ENCODE results near the gene APLF. TPM values are rescaled to one million over a fixed set of nuclear protein-coding genes. Genes with fewer than 3 reads are reported as not detected.
"Not testable (repeated sequence)": the region's sequence is repeated elsewhere in the genome, so short reads cannot be mapped to it uniquely, and the experiment has no call there.

Gene APLF
- total RNA-seq, 1 donor from 2014 or later, result 4.2 TPM

GRCh38 chr2:68537809-68538208 is 70.4 kb downstream of the APLF start:
- no peak for ATAC-seq

GRCh38 chr2:68544811-68545210 is 77.4 kb downstream of the APLF start:
- no peak for ATAC-seq

- ATAC-seq, result no peak
These were observed 81.0 kb downstream of the APLF start for GRCh38 chr2:68548396-68548795.

GRCh38 chr2:68553098-68553497 is 85.7 kb downstream of the APLF start:
- no peak for ATAC-seq

- ATAC-seq, result not testable (repeated sequence)
These were observed 88.2 kb downstream of the APLF start for GRCh38 chr2:68555425-68556206.

GRCh38 chr2:68556381-68556780 is 89.0 kb downstream of the APLF start:
- peak; percentile 15 for ATAC-seq

GRCh38 chr2:68558576-68558975 is 91.2 kb downstream of the APLF start:
- ATAC-seq, result no peak

GRCh38 chr2:68559692-68560091 is 92.3 kb downstream of the APLF start:
- ATAC-seq, result no peak

GRCh38 chr2:68560545-68560944 is 93.2 kb downstream of the APLF start:
- no peak for ATAC-seq

GRCh38 chr2:68561372-68561771 is 94.0 kb downstream of the APLF start:
- no peak for ATAC-seq

- no peak for ATAC-seq
These were observed 95.5 kb downstream of the APLF start for GRCh38 chr2:68562934-68563333.

GRCh38 chr2:68564426-68564825 is 97.0 kb downstream of the APLF start:
- no peak for ATAC-seq

- no peak for ATAC-seq
These were observed 97.9 kb downstream of the APLF start for GRCh38 chr2:68565273-68565672.

- no peak for ATAC-seq
These were observed 98.5 kb downstream of the APLF start for GRCh38 chr2:68565858-68566257.

- ATAC-seq, result no peak
These were observed 99.0 kb downstream of the APLF start for GRCh38 chr2:68566362-68566761.

- ATAC-seq, result no peak
These were observed 100.7 kb downstream of the APLF start for GRCh38 chr2:68568116-68568515.

GRCh38 chr2:68569604-68570003 is 102.2 kb downstream of the APLF start:
- ATAC-seq, result no peak

GRCh38 chr2:68570434-68570833 is 103.0 kb downstream of the APLF start:
- ATAC-seq, result not testable (repeated sequence)

GRCh38 chr2:68574202-68574791 is 106.9 kb downstream of the APLF start:
- ATAC-seq, result no peak

GRCh38 chr2:68577183-68577582 is 109.8 kb downstream of the APLF start:
- no peak for ATAC-seq

GRCh38 chr2:68579689-68580088 is 112.3 kb downstream of the APLF start:
- no peak for ATAC-seq

- no peak for ATAC-seq
These were observed 121.2 kb downstream of the APLF start for GRCh38 chr2:68588589-68588988.

GRCh38 chr2:68589963-68590362 is 122.6 kb downstream of the APLF start:
- no peak for ATAC-seq

GRCh38 chr2:68590702-68591101 is 123.3 kb downstream of the APLF start:
- ATAC-seq, result no peak

All from esophagus mucosa (tissue), 1 donor.